Iris pigment epithelial cell (primary cell): ENCODE data around the gene MINDY3.

Experiments used
- DNase-seq: peaks from one replicate; pipeline ENCODE4 v3.0.0-alpha.2; 2011; ENCODE audit warnings: low read depth

The MINDY3 gene

DNA sequence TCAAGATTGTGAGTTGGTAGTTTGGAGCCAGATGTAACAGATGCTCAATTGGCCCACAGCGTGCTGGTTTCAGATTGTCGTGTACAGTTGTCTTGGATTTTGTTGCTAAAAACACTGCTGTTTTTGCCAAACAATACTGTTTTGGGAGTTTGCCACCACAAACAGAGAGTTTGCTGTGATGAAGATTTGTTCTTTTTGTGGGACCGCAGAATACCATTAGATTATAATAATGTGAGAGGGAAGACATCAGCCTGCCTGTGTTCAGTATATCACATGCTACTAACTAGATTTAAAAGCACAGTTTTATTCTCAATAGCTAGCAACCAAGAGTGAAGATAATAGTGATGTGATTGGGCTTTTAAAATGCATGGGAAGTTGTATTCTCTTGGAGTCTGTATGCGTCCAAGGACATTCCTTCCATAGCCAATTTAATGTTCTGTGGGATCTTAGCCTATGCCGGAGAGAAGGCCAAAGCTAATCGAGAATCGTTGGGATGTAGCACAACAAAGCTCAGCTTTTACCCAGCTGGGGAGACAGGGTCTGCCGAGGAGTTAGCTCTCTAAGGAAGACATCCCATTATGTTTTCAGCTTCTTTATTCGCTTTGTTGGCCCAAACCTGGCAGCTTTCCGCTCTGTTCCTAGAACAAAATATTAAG is 121.9 kb downstream of the MINDY3 start:
- no peak for DNase-seq

DNA sequence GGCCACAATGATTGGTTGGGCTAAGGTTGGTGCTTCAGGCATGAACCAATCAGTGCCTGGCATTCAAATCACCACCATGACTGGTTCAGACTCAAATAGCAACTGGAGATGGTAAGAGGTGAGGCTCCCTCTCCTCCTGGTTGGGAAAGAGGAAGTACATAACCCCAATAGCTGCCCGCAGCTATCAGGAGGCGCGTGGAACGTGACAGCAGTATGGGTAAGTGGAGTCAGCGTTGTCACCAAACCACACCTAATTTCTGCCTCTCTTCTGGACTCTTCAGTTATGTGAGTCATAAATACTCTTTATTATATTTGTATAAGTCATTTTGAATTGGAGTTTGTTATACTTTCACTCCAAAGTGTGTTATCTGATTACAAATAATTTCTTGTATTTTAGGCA is 122.7 kb downstream of the MINDY3 start:
- no peak for DNase-seq

DNA sequence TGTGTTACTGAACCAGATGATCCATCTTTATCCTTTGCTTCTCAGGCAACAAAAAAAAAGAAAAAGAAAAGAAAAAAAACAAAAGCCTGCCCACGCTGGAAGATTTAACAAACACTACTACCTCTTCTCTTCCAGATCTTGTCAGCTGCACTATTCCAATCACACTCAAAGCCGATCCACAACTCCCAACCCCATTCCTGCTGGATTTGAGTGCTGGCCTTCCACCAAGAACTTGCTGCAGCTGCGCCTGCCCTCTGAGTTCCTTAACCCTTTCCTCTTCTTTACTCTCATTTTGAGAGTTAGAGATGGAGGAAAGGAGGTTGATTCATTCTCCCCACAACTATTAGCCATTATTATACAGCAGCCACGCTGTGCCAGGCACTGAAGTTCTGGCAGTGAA is 124.5 kb downstream of the MINDY3 start:
- DNase-seq, result no peak

DNA sequence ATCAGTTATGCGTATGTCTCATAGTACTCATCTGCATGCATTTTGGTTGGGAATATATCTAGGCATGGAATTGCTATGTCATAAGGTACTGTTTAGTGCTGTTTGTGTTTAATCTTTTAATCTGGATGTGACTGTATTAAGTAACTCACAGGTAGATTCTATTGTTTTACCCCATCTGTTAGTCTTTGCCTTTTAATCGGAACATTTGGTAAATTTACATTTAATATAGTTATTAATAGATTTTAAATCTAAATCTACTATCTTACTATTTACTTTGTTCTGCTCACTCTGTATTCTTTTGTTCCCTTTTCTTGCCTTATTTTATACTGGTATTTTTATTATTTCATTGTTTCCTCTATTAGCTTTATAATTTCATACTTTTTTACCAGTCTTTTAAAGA is 130.0 kb downstream of the MINDY3 start:
- no peak for DNase-seq

DNA sequence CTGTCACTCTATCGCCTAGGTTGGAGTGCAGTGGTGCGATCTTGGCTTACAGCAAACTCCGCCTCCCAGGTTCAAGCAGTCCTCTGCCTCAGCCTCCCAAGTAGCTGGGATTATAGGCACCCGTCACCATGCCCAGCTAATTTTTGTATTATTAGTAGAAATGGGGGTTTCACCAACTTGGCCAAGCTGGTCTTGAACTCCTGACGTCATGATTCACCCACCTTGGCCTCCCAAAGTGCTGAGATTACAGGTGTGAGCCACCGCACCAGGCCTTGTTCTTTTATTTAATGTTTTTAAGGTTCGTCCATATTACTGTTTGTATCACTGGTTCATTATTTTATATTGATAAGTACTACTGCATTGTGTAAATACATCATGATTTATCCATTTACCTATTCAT is 130.4 kb downstream of the MINDY3 start:
- no peak for DNase-seq
